ENCODE results near the gene KCTD1.

- no peak for TF ChIP-seq CTCF (IDR thresholded peaks at IDR 0.05; ENCODE audit: poor library complexity)
- no peak for TF ChIP-seq EZH2 (IDR thresholded peaks at IDR 0.05; ENCODE audit: borderline replicate concordance)
Observed at GRCh38 chr18:26546170-26546874, 2.0 kb downstream of the KCTD1 start.
